Astrocyte (in vitro differentiated cells and primary cell): ENCODE measurements around the gene KRT26. TPM values are rescaled to one million over a fixed set of nuclear protein-coding genes. Genes with fewer than 3 reads are reported as not detected.
A peak's percentile ranks its signal among the peaks of the same experiment; 100 is the strongest.
"Not testable (repeated sequence)": the region's sequence is repeated elsewhere in the genome, so short reads cannot be mapped to it uniquely, and the experiment has no call there.

ENCODE experiments used
- DNase-seq: peaks from one replicate; pipeline ENCODE4 v3.0.0-alpha.2; 2010; ENCODE audit warnings: low read depth
- FAIRE-seq: peaks from 2 replicates; lab custom pipeline; 2011; peaks lifted over from hg19 to GRCh38; lab: Jason Lieb, UNC
- H2AFZ ChIP-seq: 2 replicates; pipeline ENCODE4 v1.6.0; 2012; ENCODE audit warnings: low read depth, low read length, inconsistent platforms
- H3K27ac ChIP-seq: 2 replicates; pipeline ENCODE4 v1.5.1; 2011; ENCODE audit warnings: low read depth, low read length, inconsistent platforms
- H3K27me3 ChIP-seq: 2 replicates; pipeline ENCODE4 v1.6.0; 2011; ENCODE audit warnings: low read length, inconsistent platforms; ENCODE audit not compliant: insufficient read depth
- H3K36me3 ChIP-seq: 2 replicates; pipeline ENCODE4 v1.5.1; 2011; ENCODE audit warnings: low read length, inconsistent platforms; ENCODE audit not compliant: insufficient read depth
- H3K4me1 ChIP-seq: 2 replicates; pipeline ENCODE4 v1.5.1; 2011; ENCODE audit warnings: low read length, inconsistent platforms; ENCODE audit not compliant: insufficient read depth
- H3K4me2 ChIP-seq: 2 replicates; pipeline ENCODE4 v1.6.0; 2012; ENCODE audit warnings: low read length, inconsistent platforms
- H3K4me3 ChIP-seq: 2 replicates; pipeline ENCODE4 v1.5.1; 2011; ENCODE audit warnings: low read depth, mild to moderate bottlenecking, low read length, inconsistent platforms; ENCODE audit not compliant: insufficient read depth
- H3K79me2 ChIP-seq: 2 replicates; pipeline ENCODE4 v1.6.0; 2012; ENCODE audit warnings: mild to moderate bottlenecking, low read length, inconsistent platforms; ENCODE audit not compliant: insufficient read depth
- H3K9ac ChIP-seq: 2 replicates; pipeline ENCODE4 v1.6.0; 2012; ENCODE audit warnings: mild to moderate bottlenecking, low read length, inconsistent platforms
- H3K9me3 ChIP-seq: 2 replicates; pipeline ENCODE4 v1.5.1; 2012; ENCODE audit warnings: low read depth, mild to moderate bottlenecking, low read length, inconsistent platforms; ENCODE audit not compliant: insufficient read depth
- H4K20me1 ChIP-seq: 2 replicates; pipeline ENCODE4 v1.6.0; 2012; ENCODE audit warnings: low read length, inconsistent platforms; ENCODE audit not compliant: insufficient read depth
- H3K27ac Mint-ChIP-seq: one replicate; pipeline ENCODE4 v1.8.0; 2021; ENCODE audit warnings: mild to moderate bottlenecking, mixed read lengths; ENCODE audit not compliant: unreplicated experiment
- H3K27me3 Mint-ChIP-seq: one replicate; pipeline ENCODE4 v1.8.0; 2021; ENCODE audit warnings: low read depth, mixed read lengths; ENCODE audit not compliant: unreplicated experiment
- H3K36me3 Mint-ChIP-seq: one replicate; pipeline ENCODE4 v1.8.0; 2021; ENCODE audit warnings: low read depth, mixed read lengths; ENCODE audit not compliant: unreplicated experiment
- H3K4me1 Mint-ChIP-seq: one replicate; pipeline ENCODE4 v1.8.0; 2021; ENCODE audit warnings: low read depth, mixed read lengths; ENCODE audit not compliant: unreplicated experiment
- H3K4me3 Mint-ChIP-seq: one replicate; pipeline ENCODE4 v1.8.0; 2021; ENCODE audit warnings: mild to moderate bottlenecking, moderate library complexity, mixed read lengths; ENCODE audit not compliant: unreplicated experiment
- H3K9me3 Mint-ChIP-seq: one replicate; pipeline ENCODE4 v1.8.0; 2021; ENCODE audit warnings: mild to moderate bottlenecking, mixed read lengths; ENCODE audit not compliant: unreplicated experiment
- EZH2 ChIP-seq: IDR thresholded peaks from 2 replicates; pipeline ENCODE4 v1.6.1; 2012; ENCODE audit warnings: mild to moderate bottlenecking, low read length, inconsistent platforms; ENCODE audit not compliant: insufficient read depth
- total RNA-seq: library from RNA; stranded (reverse); gene quantifications from 2 replicates; pipeline ENCODE4 v1.2.1, GENCODE V29; 2021
- TF ChIP-seq, protein P1 (sequence below): IDR thresholded peaks from 2 replicates; pipeline ENCODE4 v1.5.1; 2011; ENCODE audit warnings: low read depth, mild to moderate bottlenecking, inconsistent platforms, low read length, moderate library complexity; ENCODE audit not compliant: insufficient read depth

Gene KRT26
- total RNA-seq, 1 donor from 2014 or later: not detected

DNA sequence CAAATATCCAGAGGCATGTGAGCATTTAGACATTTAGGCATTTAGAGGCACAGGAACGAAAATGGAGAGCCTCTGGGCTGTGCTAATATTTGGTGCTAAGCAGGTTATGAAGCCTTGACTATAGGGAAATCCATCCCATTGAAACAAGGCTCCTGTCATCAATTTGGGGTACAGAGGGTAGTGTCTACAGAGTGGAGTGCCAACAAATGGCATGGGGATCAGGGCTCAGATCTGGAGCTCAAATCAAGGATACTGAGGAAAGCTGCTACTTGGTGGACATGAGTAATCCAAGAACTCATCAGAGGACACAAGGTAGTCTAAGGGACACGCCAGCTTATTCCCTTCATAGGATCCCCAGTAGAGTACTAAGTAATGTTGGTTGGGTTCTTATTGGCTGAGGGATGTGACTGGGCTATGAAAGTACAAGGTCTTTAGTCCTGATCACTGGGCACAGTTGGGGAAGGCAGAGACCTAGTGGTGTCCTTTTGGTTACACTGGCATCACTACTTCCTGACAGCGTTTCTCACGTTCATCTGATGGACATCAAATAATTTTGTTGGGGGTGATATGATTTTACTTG lies 45.2 kb upstream of the KRT26 start:
- Mint-ChIP-seq H3K36me3 (peaks cover 5% of the 10 kb centered on the region), H3K4me3 (peak overlapping the region; percentile 92), H3K9me3 (no peaks in the 10 kb centered on the region), H3K4me1 (peaks cover 13% of the 10 kb centered on the region), H3K27me3 (peaks cover 2% of the 10 kb centered on the region), H3K27ac (no peak overlapping the region)
- H3K79me2 ChIP-seq: peaks cover 24% of the 10 kb centered on the region
- no peaks in the 10 kb centered on the region for H3K27me3 ChIP-seq
- no peak overlapping the region for H3K9ac ChIP-seq
- TF ChIP-seq, protein P1, sequence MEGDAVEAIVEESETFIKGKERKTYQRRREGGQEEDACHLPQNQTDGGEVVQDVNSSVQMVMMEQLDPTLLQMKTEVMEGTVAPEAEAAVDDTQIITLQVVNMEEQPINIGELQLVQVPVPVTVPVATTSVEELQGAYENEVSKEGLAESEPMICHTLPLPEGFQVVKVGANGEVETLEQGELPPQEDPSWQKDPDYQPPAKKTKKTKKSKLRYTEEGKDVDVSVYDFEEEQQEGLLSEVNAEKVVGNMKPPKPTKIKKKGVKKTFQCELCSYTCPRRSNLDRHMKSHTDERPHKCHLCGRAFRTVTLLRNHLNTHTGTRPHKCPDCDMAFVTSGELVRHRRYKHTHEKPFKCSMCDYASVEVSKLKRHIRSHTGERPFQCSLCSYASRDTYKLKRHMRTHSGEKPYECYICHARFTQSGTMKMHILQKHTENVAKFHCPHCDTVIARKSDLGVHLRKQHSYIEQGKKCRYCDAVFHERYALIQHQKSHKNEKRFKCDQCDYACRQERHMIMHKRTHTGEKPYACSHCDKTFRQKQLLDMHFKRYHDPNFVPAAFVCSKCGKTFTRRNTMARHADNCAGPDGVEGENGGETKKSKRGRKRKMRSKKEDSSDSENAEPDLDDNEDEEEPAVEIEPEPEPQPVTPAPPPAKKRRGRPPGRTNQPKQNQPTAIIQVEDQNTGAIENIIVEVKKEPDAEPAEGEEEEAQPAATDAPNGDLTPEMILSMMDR: no peak
- TF ChIP-seq EZH2: no peak
- H3K36me3 ChIP-seq: peaks cover 13% of the 10 kb centered on the region
- H4K20me1 ChIP-seq: no peaks in the 10 kb centered on the region
- H3K9me3 ChIP-seq: no peaks in the 10 kb centered on the region
- peaks cover 7% of the 10 kb centered on the region for H3K4me1 ChIP-seq
- H2AFZ ChIP-seq: no peak overlapping the region
- no peak overlapping the region for H3K4me3 ChIP-seq
- DNase-seq (no peak), FAIRE-seq (no peak)
- H3K4me2 ChIP-seq: peak overlapping the region; percentile 10
- H3K27ac ChIP-seq: no peak overlapping the region

- no peaks in the 10 kb centered on the region for H4K20me1 ChIP-seq
- Mint-ChIP-seq H3K27ac (no peak overlapping the region), H3K4me3 (peak overlapping the region; percentile 92), H3K27me3 (peaks cover 2% of the 10 kb centered on the region), H3K4me1 (peaks cover 13% of the 10 kb centered on the region), H3K9me3 (no peaks in the 10 kb centered on the region), H3K36me3 (peaks cover 5% of the 10 kb centered on the region)
- H3K36me3 ChIP-seq: peaks cover 13% of the 10 kb centered on the region
- FAIRE-seq: no peak
- H3K27me3 ChIP-seq: no peaks in the 10 kb centered on the region
- H3K9ac ChIP-seq: no peak overlapping the region
- H3K9me3 ChIP-seq: no peaks in the 10 kb centered on the region
- peaks cover 24% of the 10 kb centered on the region for H3K79me2 ChIP-seq
- H3K4me2 ChIP-seq: no peak overlapping the region
- no peak for DNase-seq
- H3K4me1 ChIP-seq: peaks cover 7% of the 10 kb centered on the region
- H3K27ac ChIP-seq: no peak overlapping the region
- no peak overlapping the region for H2AFZ ChIP-seq
- no peak overlapping the region for H3K4me3 ChIP-seq
- TF ChIP-seq, protein P1: no peak
- TF ChIP-seq EZH2: no peak
Measured at GRCh38 chr17:40816569-40816968, 44.6 kb upstream of the KRT26 start.

DNA sequence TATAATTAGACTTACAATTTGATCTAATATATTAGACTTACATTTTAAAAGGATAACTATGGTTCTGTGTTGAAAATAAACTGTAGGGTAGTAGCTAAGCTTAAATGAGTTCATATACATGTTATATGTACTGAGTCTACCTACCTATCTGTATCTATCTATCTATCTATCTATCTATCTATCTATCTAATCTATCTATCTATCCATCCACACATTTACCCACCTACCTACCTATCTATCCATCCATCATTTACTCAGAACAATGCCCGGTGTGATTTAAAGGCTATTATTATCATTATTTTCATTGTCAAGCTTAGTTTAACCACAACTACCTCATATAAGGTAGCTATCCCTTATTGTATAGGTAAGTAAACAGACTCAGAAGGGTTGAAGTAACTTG lies 43.4 kb upstream of the KRT26 start:
- Mint-ChIP-seq H3K27me3 (peaks cover 4% of the 10 kb centered on the region), H3K4me1 (peaks cover 13% of the 10 kb centered on the region), H3K27ac (no peak overlapping the region), H3K4me3 (no peak overlapping the region), H3K36me3 (peaks cover 5% of the 10 kb centered on the region), H3K9me3 (no peaks in the 10 kb centered on the region)
- H3K27me3 ChIP-seq: no peaks in the 10 kb centered on the region
- H4K20me1 ChIP-seq: no peaks in the 10 kb centered on the region
- no peak for DNase-seq
- no peak overlapping the region for H3K4me2 ChIP-seq
- FAIRE-seq: no peak
- no peak overlapping the region for H3K4me3 ChIP-seq
- no peak overlapping the region for H3K9ac ChIP-seq
- H3K4me1 ChIP-seq: peaks cover 8% of the 10 kb centered on the region
- peaks cover 13% of the 10 kb centered on the region for H3K36me3 ChIP-seq
- no peak overlapping the region for H2AFZ ChIP-seq
- H3K79me2 ChIP-seq: peaks cover 21% of the 10 kb centered on the region
- no peak overlapping the region for H3K27ac ChIP-seq
- H3K9me3 ChIP-seq: no peaks in the 10 kb centered on the region
- TF ChIP-seq, protein P1: no peak
- TF ChIP-seq EZH2: no peak

GRCh38 chr17:40814657-40815056 lies 42.7 kb upstream of the KRT26 start:
- H3K27me3 ChIP-seq, H3K27ac Mint-ChIP-seq, H2AFZ ChIP-seq, H3K9me3 Mint-ChIP-seq, H3K27me3 Mint-ChIP-seq, H3K36me3 Mint-ChIP-seq, H3K27ac ChIP-seq, H3K9me3 ChIP-seq, H4K20me1 ChIP-seq, H3K4me2 ChIP-seq, H3K4me3 Mint-ChIP-seq, FAIRE-seq, DNase-seq, H3K9ac ChIP-seq, H3K4me3 ChIP-seq: not testable (repeated sequence)
- Histone ChIP-seq H3K79me2 (peaks cover 16% of the 10 kb centered on the region), H3K36me3 (peaks cover 13% of the 10 kb centered on the region), H3K4me1 (peaks cover 12% of the 10 kb centered on the region)
- peaks cover 13% of the 10 kb centered on the region for H3K4me1 Mint-ChIP-seq
